ENCODE results near the gene GRM8. TPM values are rescaled to one million over a fixed set of nuclear protein-coding genes. Genes with fewer than 3 reads are reported as not detected.
A peak's percentile ranks its signal among the peaks of the same experiment; 100 is the strongest.

GRM8 gene
- total RNA-seq, 1 experiment from 2014 or later, result not detected

DNA sequence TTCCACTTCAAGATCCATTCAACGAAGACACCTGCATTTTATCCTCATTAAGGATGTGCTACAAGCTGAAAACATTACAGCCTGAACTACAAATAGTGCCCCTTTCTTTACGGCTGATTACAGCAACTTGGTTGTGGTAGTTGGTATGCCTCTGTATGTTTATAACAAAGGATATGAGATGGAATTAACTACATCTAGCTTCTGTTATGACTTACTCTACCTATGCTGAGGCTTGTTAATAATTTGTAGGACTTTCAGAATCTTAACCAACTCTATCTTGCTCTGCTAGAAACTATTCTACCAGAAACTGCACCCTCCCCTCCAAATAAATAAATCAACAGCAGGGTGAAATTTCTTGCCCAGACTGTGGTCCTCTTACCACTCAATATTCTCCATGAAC is 448.1 kb downstream of the GRM8 start:
- Histone ChIP-seq H3K9me3 (no peaks in the 10 kb centered on the region), H3K36me3 (ENCODE audit: control insufficient read depth, insufficient read depth, low read length) (no peaks in the 10 kb centered on the region), H3K4me1 (no peaks in the 10 kb centered on the region), H3K4me3 (ENCODE audit: low read depth, low read length) (no peak overlapping the region), H3K27me3 (replicated peaks; ENCODE audit: control insufficient read depth, insufficient read depth, low read length) (no peaks in the 10 kb centered on the region)
- Mint-ChIP-seq H3K36me3 (ENCODE audit: insufficient read depth, unreplicated experiment) (no peaks in the 10 kb centered on the region), H3K4me1 (ENCODE audit: low read depth, unreplicated experiment) (peaks cover 5% of the 10 kb centered on the region), H3K9me3 (ENCODE audit: unreplicated experiment) (no peaks in the 10 kb centered on the region), H3K4me3 (ENCODE audit: unreplicated experiment) (no peak overlapping the region), H3K27ac (ENCODE audit: unreplicated experiment) (no peak overlapping the region), H3K27me3 (ENCODE audit: insufficient read depth, unreplicated experiment) (peaks cover 6% of the 10 kb centered on the region)
- no peak for DNase-seq
- TF ChIP-seq, protein P1, sequence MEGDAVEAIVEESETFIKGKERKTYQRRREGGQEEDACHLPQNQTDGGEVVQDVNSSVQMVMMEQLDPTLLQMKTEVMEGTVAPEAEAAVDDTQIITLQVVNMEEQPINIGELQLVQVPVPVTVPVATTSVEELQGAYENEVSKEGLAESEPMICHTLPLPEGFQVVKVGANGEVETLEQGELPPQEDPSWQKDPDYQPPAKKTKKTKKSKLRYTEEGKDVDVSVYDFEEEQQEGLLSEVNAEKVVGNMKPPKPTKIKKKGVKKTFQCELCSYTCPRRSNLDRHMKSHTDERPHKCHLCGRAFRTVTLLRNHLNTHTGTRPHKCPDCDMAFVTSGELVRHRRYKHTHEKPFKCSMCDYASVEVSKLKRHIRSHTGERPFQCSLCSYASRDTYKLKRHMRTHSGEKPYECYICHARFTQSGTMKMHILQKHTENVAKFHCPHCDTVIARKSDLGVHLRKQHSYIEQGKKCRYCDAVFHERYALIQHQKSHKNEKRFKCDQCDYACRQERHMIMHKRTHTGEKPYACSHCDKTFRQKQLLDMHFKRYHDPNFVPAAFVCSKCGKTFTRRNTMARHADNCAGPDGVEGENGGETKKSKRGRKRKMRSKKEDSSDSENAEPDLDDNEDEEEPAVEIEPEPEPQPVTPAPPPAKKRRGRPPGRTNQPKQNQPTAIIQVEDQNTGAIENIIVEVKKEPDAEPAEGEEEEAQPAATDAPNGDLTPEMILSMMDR (IDR thresholded peaks at IDR 0.05; ENCODE audit: insufficient read depth in 1 of 2, low read depth in 1 of 2, low read length in 1 of 2, severe bottlenecking in 1 of 2, unreplicated experiment in 1 of 2), result no peak
- ChIA-PET POLR2A (no interaction called here), CTCF (no interaction called here)
- no TSS peak for BruUV-seq (replicated peaks)
- intact Hi-C loops (cut with micrococcal nuclease; ENCODE audit: unreplicated experiment), result loop anchor here (10.0 kb wide), 2 partner anchors 350 to 540 kb away; no protein-coding TSS in a partner anchor

DNA sequence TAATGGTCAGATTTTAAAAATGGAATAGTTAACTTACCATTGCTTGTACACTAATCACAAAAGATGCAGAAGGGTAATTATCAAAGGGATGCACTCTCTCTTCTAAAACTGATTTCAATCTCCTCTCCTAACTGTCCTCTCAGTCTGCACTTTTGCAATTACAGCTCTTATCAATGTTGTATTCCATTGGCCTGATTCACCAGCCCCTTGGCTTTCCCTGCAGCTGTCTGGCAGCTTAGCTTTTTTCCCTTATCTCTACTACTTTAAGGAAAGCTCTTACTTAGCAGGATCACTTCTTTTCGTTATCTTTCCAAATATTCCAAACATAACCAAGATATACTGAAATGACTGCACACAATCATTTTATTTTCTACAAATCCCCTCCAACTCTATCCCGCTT is 448.8 kb downstream of the GRM8 start:
- DNase-seq, result no peak
- ChIA-PET CTCF (interaction anchor here (1.3 kb wide), 1 partner anchor 97 kb away, joined by 8 read pairs; no protein-coding TSS in a partner anchor), POLR2A (no interaction called here)
- BruUV-seq (replicated peaks), result no TSS peak
- Mint-ChIP-seq H3K36me3 (ENCODE audit: insufficient read depth, unreplicated experiment) (no peaks in the 10 kb centered on the region), H3K9me3 (ENCODE audit: unreplicated experiment) (no peaks in the 10 kb centered on the region), H3K27me3 (ENCODE audit: insufficient read depth, unreplicated experiment) (peaks cover under 1% of the 10 kb centered on the region), H3K4me1 (ENCODE audit: low read depth, unreplicated experiment) (peaks cover 5% of the 10 kb centered on the region), H3K27ac (ENCODE audit: unreplicated experiment) (no peak overlapping the region), H3K4me3 (ENCODE audit: unreplicated experiment) (no peak overlapping the region)
- H3K27me3 ChIP-seq (replicated peaks; ENCODE audit: control insufficient read depth, insufficient read depth, low read length), result no peaks in the 10 kb centered on the region
- no peaks in the 10 kb centered on the region for H3K4me1 ChIP-seq
- intact Hi-C loops (cut with micrococcal nuclease; ENCODE audit: unreplicated experiment), result loop anchor here (1.0 to 10.0 kb wide), 6 partner anchors 96 to 710 kb away; no protein-coding TSS in a partner anchor
- H3K4me3 ChIP-seq (ENCODE audit: low read depth, low read length), result no peak overlapping the region
- no peaks in the 10 kb centered on the region for H3K9me3 ChIP-seq
- TF ChIP-seq, protein P1 (IDR thresholded peaks at IDR 0.05; ENCODE audit: insufficient read depth in 1 of 2, low read depth in 1 of 2, low read length in 1 of 2, severe bottlenecking in 1 of 2, unreplicated experiment in 1 of 2), result no peak
- H3K36me3 ChIP-seq (ENCODE audit: control insufficient read depth, insufficient read depth, low read length), result no peaks in the 10 kb centered on the region

DNA sequence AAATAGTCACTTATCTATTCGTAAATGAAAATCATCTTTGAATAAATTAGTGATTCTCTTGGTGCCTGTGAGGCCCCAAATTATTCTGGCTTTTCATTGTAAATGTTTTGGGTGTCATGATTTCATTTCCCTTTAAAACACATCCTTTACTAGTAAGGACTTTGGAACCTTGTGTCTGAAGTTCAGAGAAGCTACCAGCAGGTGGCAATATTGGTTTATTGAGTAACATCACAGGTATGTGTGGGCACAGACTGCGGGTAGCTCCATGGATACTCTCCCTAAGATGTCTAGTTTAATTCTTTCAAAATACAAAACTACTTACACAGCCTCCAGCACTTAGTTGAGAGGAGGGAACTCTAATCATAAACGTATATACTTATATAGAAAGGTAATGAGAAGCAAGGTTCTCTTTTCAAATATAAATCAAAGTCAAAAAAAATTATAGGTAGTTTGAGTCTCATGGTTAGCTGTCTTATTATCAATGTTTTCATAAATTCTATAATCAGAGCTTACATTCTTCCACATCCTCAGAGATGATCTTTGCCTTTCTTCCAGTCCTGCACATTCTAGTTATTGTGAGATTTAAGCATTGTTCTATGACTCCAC is 449.6 kb downstream of the GRM8 start:
- Histone ChIP-seq H3K4me1 (no peaks in the 10 kb centered on the region), H3K27me3 (replicated peaks; ENCODE audit: control insufficient read depth, insufficient read depth, low read length) (no peaks in the 10 kb centered on the region), H3K4me3 (ENCODE audit: low read depth, low read length) (no peak overlapping the region), H3K9me3 (no peaks in the 10 kb centered on the region), H3K36me3 (ENCODE audit: control insufficient read depth, insufficient read depth, low read length) (no peaks in the 10 kb centered on the region)
- Mint-ChIP-seq H3K9me3 (ENCODE audit: unreplicated experiment) (no peaks in the 10 kb centered on the region), H3K27ac (ENCODE audit: unreplicated experiment) (no peak overlapping the region), H3K27me3 (ENCODE audit: insufficient read depth, unreplicated experiment) (no peaks in the 10 kb centered on the region), H3K4me1 (ENCODE audit: low read depth, unreplicated experiment) (peaks cover 5% of the 10 kb centered on the region), H3K4me3 (ENCODE audit: unreplicated experiment) (no peak overlapping the region), H3K36me3 (ENCODE audit: insufficient read depth, unreplicated experiment) (no peaks in the 10 kb centered on the region)
- DNase-seq, result peak; percentile 64 to 69
- BruUV-seq (replicated peaks), result no TSS peak
- ChIA-PET POLR2A (no interaction called here), CTCF (interaction anchor here (0.9 to 1.3 kb wide), 3 partner anchors 97 to 451 kb away, joined by 4 to 13 read pairs (median 8); no protein-coding TSS in a partner anchor)
- TF ChIP-seq, protein P1 (IDR thresholded peaks at IDR 0.05; ENCODE audit: insufficient read depth in 1 of 2, low read depth in 1 of 2, low read length in 1 of 2, severe bottlenecking in 1 of 2, unreplicated experiment in 1 of 2), result peak; percentile 79 to 80
- intact Hi-C loops (cut with micrococcal nuclease; ENCODE audit: unreplicated experiment), result loop anchor here (1.0 to 10.0 kb wide), 6 partner anchors 97 to 711 kb away; no protein-coding TSS in a partner anchor

All from Caco-2 (cell line).